ENCODE results near the gene SNX10. TPM values are rescaled to one million over a fixed set of nuclear protein-coding genes. Genes with fewer than 3 reads are reported as not detected.

Gene SNX10
- total RNA-seq, 1 experiment from 2014 or later, result 9.4 TPM

- Mint-ChIP-seq H3K27ac (no peak overlapping the region), H3K36me3 (ENCODE audit: insufficient read depth in 1 of 3, low read depth in 3 of 3) (no peaks in the 10 kb centered on the region; a peak in 1 of 7 replicates)
Measured at GRCh38 chr7:26374647-26375373, 83.1 kb downstream of the SNX10 start.

More at GRCh38 chr7:26374647-26375373, 83.1 kb downstream of the SNX10 start:
- Histone ChIP-seq H3K4ac (ENCODE audit: low read depth, low read length) (no peak overlapping the region), H4K91ac (ENCODE audit: insufficient read length, low read depth, low read length) (no peak overlapping the region), H3K56ac (ENCODE audit: insufficient read length, low read depth, low read length) (no peak overlapping the region), H3K4me1 (ENCODE audit: insufficient read depth, low read length) (no peaks in the 10 kb centered on the region; the same call in 1 of the 2 replicates), H2AFZ (ENCODE audit: low read length) (no peak overlapping the region), H3K79me1 (ENCODE audit: insufficient read depth, low read depth, low read length, poor library complexity, severe bottlenecking) (no peaks in the 10 kb centered on the region), H3K79me2 (ENCODE audit: insufficient read depth, low read length) (no peaks in the 10 kb centered on the region), H2BK12ac (ENCODE audit: insufficient read length, low read depth, low read length) (no peak overlapping the region), H3K9ac (ENCODE audit: extremely low read depth, insufficient read length, low read length) (no peak overlapping the region), H3K27ac (ENCODE audit: insufficient read length, low read depth, low read length) (no peak overlapping the region), H2BK20ac (ENCODE audit: low read depth, low read length, poor library complexity, severe bottlenecking) (no peak overlapping the region), H3K9me3 (ENCODE audit: control insufficient read depth, low read depth, low read length) (no peaks in the 10 kb centered on the region), H2AK5ac (ENCODE audit: insufficient read length, low read length) (no peak overlapping the region), H4K5ac (ENCODE audit: insufficient read length, low read depth, low read length) (no peak overlapping the region), H3K4me2 (ENCODE audit: insufficient read depth, insufficient read length, low read length) (peak overlapping the region; percentile 55), H2BK120ac (ENCODE audit: low read depth, low read length, poor library complexity, severe bottlenecking) (no peak overlapping the region), H2BK5ac (ENCODE audit: insufficient read length, low read length) (no peak overlapping the region), H3T11ph (ENCODE audit: low read length) (no peak overlapping the region), H3K14ac (ENCODE audit: insufficient read depth, low read length) (no peak overlapping the region), H3K23me2 (ENCODE audit: insufficient read length, low read depth, low read length, poor library complexity, severe bottlenecking) (peaks cover 4% of the 10 kb centered on the region), H3K23ac (ENCODE audit: insufficient read length, low read depth, low read length) (no peak overlapping the region), H4K20me1 (ENCODE audit: control insufficient read depth, insufficient read depth, insufficient read length) (no peaks in the 10 kb centered on the region), H4K8ac (replicated peaks; ENCODE audit: insufficient read length, low read depth, low read length) (no peak overlapping the region), H3K27me3 (ENCODE audit: insufficient read depth, low read length) (no peaks in the 10 kb centered on the region), H2BK15ac (ENCODE audit: low read depth, low read length) (no peak overlapping the region), H3K18ac (ENCODE audit: insufficient read length, low read depth, low read length) (no peak overlapping the region)
- no peak for TF ChIP-seq CTCF (conservative IDR thresholded peaks at IDR 0.05)
- H3K4me3 Mint-ChIP-seq, result peak overlapping the region in 1 of 2 experiments; percentile 60; a peak in 2 of 5 replicates
- H3K4me1 Mint-ChIP-seq, result peaks cover 9 to 18% of the 10 kb centered on the region in 2 experiments
- peaks cover 9% of the 10 kb centered on the region for H3K27me3 Mint-ChIP-seq (ENCODE audit: low read depth)
- no peaks in the 10 kb centered on the region; a peak in 1 of 5 replicates for H3K9me3 Mint-ChIP-seq
- DNase-seq, result no peak
- WGBS (ENCODE audit: extremely low coverage, insufficient read length, low lambda C conversion rate), result no CpG with 5 or more reads among the region's 6 CpGs

Data from H9 (cell line).